Heart left ventricle (tissue), 11 donors: ENCODE data around the gene CDC42EP1. TPM values are rescaled to one million over a fixed set of nuclear protein-coding genes. Genes with fewer than 3 reads are reported as not detected.

Source experiments
- polyA plus RNA-seq, 2 donors: library from polyadenylated mRNA; stranded (reverse); fragments of 200-250 nt; gene quantifications; one replicate each; pipeline ENCODE4 v1.2.3, GENCODE V29; 2013
- total RNA-seq, 9 donors: library from RNA; depleted of rRNA in 2 of 9; stranded (reverse); fragments of >200 nt in 2 of 9; fragmentation: NEBNext Ultra II Directional in 3 of 9; extraction: Animal tissue kit (Norgen Biotek cat#: 25700) in 3 of 9; gene quantifications; one replicate each; pipeline versions ENCODE4 v1.1.0 to v1.2.4, GENCODE V29; 2016 to 2023
- donor health status: ischemic (EF 13 %, LVEDD 7.1; RV severe dilation, severe dysfunction).
- donor health status: healthy with polysubstance abuse.
- donor health status: DM: no; HTN: yes; CAD: no.
- donor health status: DM: no; HTN: no; CAD: no.
- donor health status: ischemic (EF 25% LVEDD 5.7; RV mildly dilated, moderate dysfunction).
- donor health status: healthy.
- donor health status: DM: yes; HTN: yes; CAD: no.
- donor health status: PGD.
- donor health status: nonischemic (EF 23%, LVEDD 6.1; RV moderate dilation, normal function).

Gene CDC42EP1
- total and polyA plus RNA-seq, 11 donors = 10.4 to 34.9 (median 17.7) TPM

Other genes starting within 250 kb of the CDC42EP1 start
- under 1 TPM in 5 of 9 donors, not detected in 4; 0.02 to 0.72 (median 0.06) TPM for gene ELFN2, start 133.0 kb upstream of the CDC42EP1 start, total RNA-seq
- under 1 TPM; 0.01 to 0.04 TPM for gene ELFN2, start 133.0 kb upstream of the CDC42EP1 start, polyA plus RNA-seq
- gene MFNG, start 74.1 kb upstream of the CDC42EP1 start, total RNA-seq = 10 to 100 TPM in 4 of 9 donors, 1 to 10 TPM in 5; 5.8 to 25.6 (median 9.6) TPM
- 10 to 100 TPM in 1 of 2 donors, 1 to 10 TPM in 1; 7.1 to 16.3 TPM for gene MFNG, start 74.1 kb upstream of the CDC42EP1 start, polyA plus RNA-seq
- 10 to 100 TPM in 3 of 9 donors, 1 to 10 TPM in 6; 5.2 to 12.6 (median 8.1) TPM for gene CARD10, start 41.1 kb upstream of the CDC42EP1 start, total RNA-seq
- 10 to 100 TPM in 1 of 2 donors, 1 to 10 TPM in 1; 7.8 to 13.9 TPM for gene CARD10, start 41.1 kb upstream of the CDC42EP1 start, polyA plus RNA-seq
- gene LGALS2, start 19.6 kb downstream of the CDC42EP1 start, total RNA-seq = 10 to 100 TPM in 1 of 9 donors, 1 to 10 TPM in 1, not detected in 7; 5.3 to 10.3 TPM
- gene LGALS2, start 19.6 kb downstream of the CDC42EP1 start, polyA plus RNA-seq = under 1 TPM in 1 of 2 donors, not detected in 1; 0.17 TPM
- 10 to 100 TPM; 22.7 to 45.7 (median 27.4) TPM for gene GGA1, start 48.4 kb downstream of the CDC42EP1 start, total RNA-seq
- 10 to 100 TPM; 27.4 to 39.4 TPM for gene GGA1, start 48.4 kb downstream of the CDC42EP1 start, polyA plus RNA-seq
- 10 to 100 TPM in 1 of 9 donors, 1 to 10 TPM in 6, under 1 TPM in 2; 0.44 to 19.7 (median 2.0) TPM for gene SH3BP1, start 79.2 kb downstream of the CDC42EP1 start, total RNA-seq
- 1 to 10 TPM in 1 of 2 donors, under 1 TPM in 1; 1.00 to 2.2 TPM for gene SH3BP1, start 79.2 kb downstream of the CDC42EP1 start, polyA plus RNA-seq
- gene PDXP, start 98.2 kb downstream of the CDC42EP1 start, total RNA-seq = 10 to 100 TPM; 15.2 to 33.1 (median 25.9) TPM
- gene PDXP, start 98.2 kb downstream of the CDC42EP1 start, polyA plus RNA-seq = 10 to 100 TPM; 12.8 to 36.4 TPM
- 1,000 to 10,000 TPM in 3 of 9 donors, 100 to 1,000 TPM in 6; 722 to 2,034 (median 903) TPM for gene LGALS1, start 115.2 kb downstream of the CDC42EP1 start, total RNA-seq
- 1,000 to 10,000 TPM; 1,230 to 2,204 TPM for gene LGALS1, start 115.2 kb downstream of the CDC42EP1 start, polyA plus RNA-seq
- 10 to 100 TPM in 8 of 9 donors, 1 to 10 TPM in 1; 8.0 to 16.3 (median 13.8) TPM for gene NOL12, start 125.9 kb downstream of the CDC42EP1 start, total RNA-seq
- gene NOL12, start 125.9 kb downstream of the CDC42EP1 start, polyA plus RNA-seq = 10 to 100 TPM; 16.8 to 29.2 TPM
- gene TRIOBP, start 136.6 kb downstream of the CDC42EP1 start, total RNA-seq = 100 to 1,000 TPM in 4 of 9 donors, 10 to 100 TPM in 5; 67.9 to 147 (median 94.7) TPM
- 100 to 1,000 TPM in 1 of 2 donors, 10 to 100 TPM in 1; 54.9 to 119 TPM for gene TRIOBP, start 136.6 kb downstream of the CDC42EP1 start, polyA plus RNA-seq
- 10 to 100 TPM; 25.2 to 83.6 (median 39.7) TPM for gene GCAT, start 247.5 kb downstream of the CDC42EP1 start, total RNA-seq
- 10 to 100 TPM; 26.7 to 53.4 TPM for gene GCAT, start 247.5 kb downstream of the CDC42EP1 start, polyA plus RNA-seq